CMK (cell line): ENCODE measurements around the gene NANS.
"Not testable (repeated sequence)": the region's sequence is repeated elsewhere in the genome, so short reads cannot be mapped to it uniquely, and the experiment has no call there.

Experiments used
- DNase-seq: peaks from one replicate; pipeline ENCODE4 v3.0.0-alpha.2; 2010; ENCODE audit warnings: low read depth

The NANS gene

DNA sequence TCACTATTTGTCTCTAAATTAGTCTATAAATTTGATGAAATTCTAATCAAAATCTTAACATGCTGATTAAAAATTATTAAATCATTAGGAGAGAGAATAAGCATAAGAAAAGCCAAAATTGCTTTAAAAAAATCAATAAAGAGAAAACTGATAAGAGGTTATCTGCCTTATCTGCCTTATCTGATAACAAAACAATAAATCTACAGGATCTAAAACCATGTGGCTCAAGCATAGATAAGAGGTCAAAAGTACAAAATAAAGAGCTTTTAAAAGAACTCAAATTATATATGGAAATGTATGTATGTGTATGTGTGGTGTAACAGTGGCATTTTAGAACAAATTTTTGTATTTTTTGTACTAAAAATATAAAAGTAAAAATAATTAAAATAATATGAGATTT, 43.9 kb downstream of the NANS start:
- no peak for DNase-seq

- no peak for DNase-seq
Observed at GRCh38 chr9:98101416-98101815, 44.9 kb downstream of the NANS start.

DNA sequence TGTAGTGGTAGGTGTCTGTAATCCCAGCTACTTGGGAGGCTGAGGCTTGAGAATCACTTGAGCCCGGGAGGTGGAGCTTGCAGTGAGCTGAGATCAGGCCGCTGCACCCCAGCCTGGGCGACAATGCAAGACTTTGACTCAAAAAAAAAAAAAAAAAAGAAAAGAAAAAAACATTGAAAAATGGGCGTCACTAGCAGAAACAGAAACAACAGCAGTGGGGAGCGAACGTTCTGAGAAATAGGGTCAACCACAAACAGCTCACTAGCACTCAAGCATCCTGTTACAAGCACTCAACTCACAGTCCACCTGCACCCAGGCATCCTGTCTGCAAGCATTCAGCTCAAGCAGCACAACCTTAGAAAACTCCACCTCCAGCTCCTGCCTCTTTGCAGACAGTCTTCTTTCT, 45.3 kb downstream of the NANS start:
- no peak for DNase-seq

GRCh38 chr9:98104445-98104881, 47.9 kb downstream of the NANS start:
- DNase-seq = no peak

DNA sequence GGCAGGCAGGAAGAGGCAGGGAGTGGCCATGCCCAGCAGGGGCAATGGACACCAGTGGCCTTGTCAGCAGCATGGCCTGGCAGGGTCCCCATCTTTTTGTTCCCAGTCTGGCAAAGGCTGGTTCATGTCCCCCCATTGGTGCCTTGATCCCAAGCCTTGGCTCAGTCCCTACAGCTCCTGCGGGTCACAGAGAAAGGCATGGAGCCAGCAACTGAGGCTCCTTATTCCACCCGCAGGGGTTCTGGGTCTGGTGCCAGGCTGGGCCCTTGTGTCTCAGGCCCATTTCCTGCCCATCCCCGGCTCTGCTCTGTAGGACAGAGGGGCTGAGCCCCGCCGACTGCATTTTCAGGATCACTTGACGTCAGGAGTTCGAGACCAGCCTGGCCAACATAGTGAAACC, 48.5 kb downstream of the NANS start:
- DNase-seq = no peak

DNA sequence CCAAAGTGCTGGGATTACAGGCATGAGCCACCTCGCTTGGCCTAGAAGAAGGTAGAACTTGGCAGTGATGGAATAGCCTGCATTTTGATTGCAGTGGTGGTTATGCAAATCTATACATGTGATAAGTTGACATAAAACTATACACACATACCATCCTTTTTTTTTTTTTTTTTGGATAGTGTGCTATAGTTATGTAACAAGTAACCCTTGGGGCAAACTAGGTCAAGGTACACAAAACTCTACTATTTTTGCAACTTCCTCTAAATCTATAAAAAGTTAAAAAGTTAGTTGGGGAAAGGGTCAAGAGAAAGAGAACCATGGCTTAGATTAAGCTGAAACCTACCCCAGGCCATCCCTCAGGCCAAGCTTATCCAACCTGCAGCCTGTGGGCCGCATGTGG, 51.4 kb downstream of the NANS start:
- no peak for DNase-seq

DNA sequence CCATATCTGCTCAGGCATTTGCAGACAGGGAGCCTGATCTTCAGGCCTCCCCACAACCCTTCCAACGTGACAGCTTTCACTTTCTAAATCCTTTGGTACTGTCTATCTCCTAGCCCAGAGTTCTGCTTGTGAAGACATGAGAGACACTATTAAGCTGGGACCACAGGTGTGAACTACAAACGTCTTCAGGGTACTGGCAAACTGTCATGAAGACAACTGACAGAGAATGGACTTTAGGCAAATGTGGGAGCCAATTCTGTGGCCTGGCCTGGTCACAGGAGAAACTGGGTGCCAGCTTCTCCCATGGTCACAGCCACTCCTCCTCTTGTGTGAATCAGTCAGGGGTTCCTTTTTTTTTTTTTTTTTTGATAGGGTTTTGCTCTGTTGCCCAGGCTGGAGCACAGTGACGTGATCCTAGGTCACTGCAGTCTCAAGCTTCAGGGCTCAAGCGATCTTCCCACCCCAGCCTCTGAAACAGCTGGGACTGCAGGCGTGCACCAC, 52.0 kb downstream of the NANS start:
- DNase-seq = no peak

GRCh38 chr9:98109052-98109451, 52.5 kb downstream of the NANS start:
- no peak for DNase-seq

DNA sequence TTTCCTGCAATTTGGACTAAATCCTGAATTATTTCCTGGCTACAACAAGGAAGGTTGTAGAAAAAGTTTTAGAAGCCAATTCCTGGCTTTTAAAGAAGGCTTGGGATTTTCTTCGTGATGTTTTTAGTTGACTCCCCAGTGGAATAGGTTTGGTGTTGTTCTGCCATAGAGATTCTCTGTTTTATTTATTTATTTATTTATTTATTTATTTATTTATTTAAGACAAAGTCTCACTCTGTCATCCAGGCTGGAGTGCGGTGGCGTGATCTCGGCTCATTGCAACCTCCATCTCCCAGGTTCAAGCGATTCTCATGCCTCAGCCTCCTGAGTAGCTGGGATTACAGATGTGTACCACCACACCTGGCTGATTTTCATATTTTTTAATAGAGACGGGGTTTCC, 60.6 kb downstream of the NANS start:
- DNase-seq = not testable (repeated sequence)

- DNase-seq = no peak
Observed at GRCh38 chr9:98117984-98118639, 61.6 kb downstream of the NANS start.

- no peak for DNase-seq
Observed at GRCh38 chr9:98118640-98119601, 62.4 kb downstream of the NANS start, which contains the start of gene TRIM14. TSS of gene TRIM14 (minus strand) at chr9:98119222. CDS start at chr9:98119188, 34 bp downstream.

DNA sequence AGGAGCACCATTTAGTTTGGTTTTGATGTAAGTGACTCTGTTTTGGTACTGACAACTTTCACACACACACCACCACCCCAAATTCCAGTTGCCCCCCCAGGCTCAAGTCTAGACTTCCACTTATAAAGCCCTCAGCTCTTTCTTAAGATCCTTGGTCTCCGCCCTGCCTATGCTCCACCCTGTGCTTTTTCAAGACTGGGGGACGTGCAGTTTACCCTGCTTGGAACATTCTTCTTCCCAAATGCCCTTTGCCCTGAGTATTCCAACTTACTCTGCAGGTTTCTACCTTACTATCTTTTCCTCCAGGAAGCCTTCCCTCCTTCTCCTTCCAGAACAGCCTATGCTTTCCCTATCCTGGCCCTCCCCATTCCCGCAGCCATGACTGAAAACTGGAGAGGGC, 63.9 kb downstream of the NANS start:
- DNase-seq = no peak

- no peak for DNase-seq
Observed at GRCh38 chr9:98121058-98121457, 64.5 kb downstream of the NANS start.

GRCh38 chr9:98124091-98124490, 67.6 kb downstream of the NANS start:
- DNase-seq = not testable (repeated sequence)

DNA sequence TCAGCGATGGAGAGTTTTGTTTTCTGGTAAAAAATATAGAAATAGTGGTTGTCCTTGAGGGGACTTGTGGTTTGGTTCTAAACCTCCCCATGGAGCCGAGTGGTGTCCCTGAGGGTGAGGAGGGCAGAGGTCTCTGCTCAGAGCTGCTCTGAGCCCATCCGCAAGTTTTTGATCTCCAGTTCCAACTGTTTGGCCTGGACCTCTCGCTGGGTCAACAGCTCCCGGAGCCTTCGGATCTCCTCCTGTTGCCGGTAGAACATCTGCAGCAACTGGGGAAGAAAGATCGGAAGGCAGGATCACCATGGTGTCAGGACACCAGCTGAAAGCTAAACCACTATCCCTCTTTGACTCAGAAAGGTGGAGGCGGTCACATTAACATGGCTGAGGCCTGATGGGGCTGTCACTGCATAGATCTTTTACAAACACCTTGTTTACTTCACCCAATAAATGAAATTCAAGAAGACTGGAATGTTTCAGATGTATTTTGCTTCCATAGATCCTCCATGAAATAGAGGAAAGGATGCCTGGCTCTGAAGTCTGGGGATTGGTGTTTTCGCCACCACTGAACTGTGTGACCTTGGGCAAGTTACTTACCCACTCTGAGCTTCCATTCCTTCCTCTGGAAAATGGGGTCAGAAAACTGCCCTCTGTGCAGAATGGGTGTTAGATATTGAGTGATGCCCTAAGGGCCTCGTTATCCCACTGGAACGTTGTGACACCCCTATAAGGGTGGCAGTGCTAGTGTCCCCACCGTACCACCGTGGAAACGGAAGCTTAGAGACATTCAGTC, 68.3 kb downstream of the NANS start:
- DNase-seq = no peak

GRCh38 chr9:98127226-98127625, 70.7 kb downstream of the NANS start:
- DNase-seq = no peak

GRCh38 chr9:98128316-98128715, 71.8 kb downstream of the NANS start:
- no peak for DNase-seq

DNA sequence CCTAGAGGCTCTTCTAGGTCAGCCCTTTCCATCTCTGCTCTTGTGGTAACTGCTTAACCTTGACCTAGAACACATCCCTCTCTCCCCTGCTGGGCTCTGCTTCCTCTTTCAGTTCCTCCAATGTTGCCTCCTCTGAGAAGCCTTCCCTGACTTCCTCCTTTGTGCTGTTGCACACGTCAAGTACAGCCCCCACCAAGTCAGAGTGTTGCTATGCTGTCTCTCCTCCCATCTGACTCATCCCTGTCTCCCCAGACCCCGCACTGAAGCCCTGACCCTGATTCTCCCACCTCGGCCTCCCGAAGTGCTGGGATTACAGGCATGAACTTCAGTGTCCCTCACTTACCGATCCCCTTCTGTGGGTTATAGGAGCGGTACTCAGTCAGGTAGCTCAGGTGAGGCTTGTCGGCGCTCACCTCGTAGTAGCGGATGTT, 72.9 kb downstream of the NANS start:
- no peak for DNase-seq

DNA sequence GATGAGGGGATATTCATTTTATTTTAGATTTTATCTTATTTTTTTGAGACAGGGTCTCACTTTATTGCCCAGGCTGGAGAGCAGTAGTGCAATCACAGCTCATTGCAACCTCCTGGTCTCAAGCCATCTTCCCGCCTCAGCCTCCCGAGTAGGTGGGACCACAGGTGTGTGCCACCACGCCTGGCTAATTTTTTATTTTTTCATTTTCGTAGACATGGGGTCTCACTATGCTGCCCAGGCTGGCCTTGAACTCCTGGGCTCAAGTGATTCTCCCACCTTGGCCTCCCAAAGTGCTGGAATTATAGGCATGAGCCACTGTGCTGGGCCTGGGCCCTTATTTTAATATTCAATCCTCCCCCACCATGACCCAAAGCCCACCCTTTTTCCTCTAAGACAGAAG, 73.5 kb downstream of the NANS start:
- not testable (repeated sequence) for DNase-seq

GRCh38 chr9:98130576-98131228, 74.2 kb downstream of the NANS start:
- DNase-seq = no peak

DNA sequence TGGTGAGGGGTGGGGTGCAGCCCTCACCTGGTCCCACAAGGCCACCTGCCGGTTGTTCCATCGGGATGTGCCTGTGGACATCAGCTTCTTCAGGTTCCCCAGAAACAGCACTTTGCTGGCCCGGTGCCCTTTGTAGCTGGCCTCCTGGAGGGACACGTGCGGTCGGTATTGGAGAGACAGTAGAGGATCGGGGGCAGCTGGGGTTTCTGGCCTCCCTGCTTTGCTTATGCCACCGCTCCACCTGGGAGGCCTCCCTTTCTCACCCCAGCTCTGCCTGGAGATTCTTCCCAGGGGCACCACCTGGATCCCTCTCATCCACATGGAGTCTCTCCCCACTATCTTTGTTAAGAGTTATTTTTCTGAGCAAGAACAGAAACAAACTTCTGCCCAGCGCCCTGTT, 75.6 kb downstream of the NANS start:
- no peak for DNase-seq
